GM12878 (cell line): ENCODE data around the gene CAB39L.

Experiments used
- CHD4 ChIP-seq: fragments of 200-600 bp; sonication (generic); IDR thresholded peaks from 2 replicates; pipeline ENCODE4 v1.6.1; 2016; ENCODE audit warnings: mild to moderate bottlenecking
- CREB1 ChIP-seq: IDR thresholded peaks from 2 replicates; pipeline ENCODE4 v1.6.1; 2012; ENCODE audit warnings: low read depth, mild to moderate bottlenecking, inconsistent platforms
- CTCF ChIP-seq, 3 experiments: IDR thresholded peaks in 2 of 3; conservative IDR thresholded peaks in 1 of 3; 2 replicates each; pipeline ENCODE4 v1.5.1; 2011; ENCODE audit warnings: low read depth in 3 of 3, low read length in 3 of 3, mild to moderate bottlenecking in 3 of 3, control low read depth in 2 of 3, moderate library complexity in 2 of 3, inconsistent platforms in 1 of 3, mixed read lengths in 1 of 3; ENCODE audit not compliant: control insufficient read depth in 2 of 3, insufficient read depth in 1 of 3; ENCODE audit errors: extremely low read depth in 1 of 3
- MTA3 ChIP-seq: IDR thresholded peaks from 2 replicates; pipeline ENCODE4 v1.6.1; 2012; ENCODE audit warnings: low read length, inconsistent platforms, borderline replicate concordance
- MXI1 ChIP-seq: fragments of 150-350 bp; IDR thresholded peaks from 2 replicates; pipeline ENCODE4 v1.6.1; 2011; ENCODE audit warnings: low read depth, mild to moderate bottlenecking, inconsistent platforms, low read length, improper control_type of control experiment
- NFYA ChIP-seq: IDR thresholded peaks from 2 replicates; pipeline ENCODE4 v1.6.1; 2011; ENCODE audit warnings: low read depth, mild to moderate bottlenecking, low read length, improper control_type of control experiment, borderline replicate concordance
- POLR2A ChIP-seq: IDR thresholded peaks from 2 replicates; pipeline ENCODE4 v1.6.1; 2011; ENCODE audit warnings: low read depth, mild to moderate bottlenecking, low read length
- RFX5 ChIP-seq: IDR thresholded peaks from 2 replicates; pipeline ENCODE4 v1.6.1; 2011; ENCODE audit warnings: low read depth, low read length, improper control_type of control experiment
- SIX5 ChIP-seq: IDR thresholded peaks from 2 replicates; pipeline ENCODE4 v1.6.1; 2011; ENCODE audit warnings: mild to moderate bottlenecking, low read depth, low read length, moderate library complexity; ENCODE audit not compliant: severe bottlenecking
- SMC3 ChIP-seq: IDR thresholded peaks from 2 replicates; pipeline ENCODE4 v1.6.1; 2011; ENCODE audit warnings: low read length, improper control_type of control experiment, borderline replicate concordance
- USF2 ChIP-seq: IDR thresholded peaks from 2 replicates; pipeline ENCODE4 v1.6.1; 2011; ENCODE audit warnings: low read depth, low read length, improper control_type of control experiment, borderline replicate concordance

- TF ChIP-seq CREB1: no peak
- TF ChIP-seq CHD4: no peak
- no peak for TF ChIP-seq MXI1
- TF ChIP-seq SIX5: no peak
- no peak for TF ChIP-seq CTCF (IDR thresholded peaks at IDR 0.05 in 2 of 3, conservative IDR thresholded peaks at IDR 0.05 in 1 of 3; ENCODE audit: control insufficient read depth in 2 of 3, extremely low read depth in 1 of 3, insufficient read depth in 1 of 3, low read depth in 3 of 3, low read length in 3 of 3)
- no peak for TF ChIP-seq POLR2A
- TF ChIP-seq USF2: no peak
- no peak for TF ChIP-seq RFX5
- TF ChIP-seq NFYA: no peak
- TF ChIP-seq MTA3: no peak
- TF ChIP-seq SMC3: no peak
Observed at GRCh38 chr13:49441312-49441711, 2.6 kb downstream of the CAB39L start.
